HCT116 (cell line): ENCODE data around the gene CREBBP. TPM values are rescaled to one million over a fixed set of nuclear protein-coding genes. Genes with fewer than 3 reads are reported as not detected.

Source experiments
- ATAC-seq: fragments of 200-7000 bp; cut with Tn5 transposase; 2 replicates; pipeline ENCODE4 v1.9.1; 2020; ENCODE audit warnings: mild to moderate bottlenecking, moderate library complexity
- BruUV-seq: library from RNA; stranded (reverse); fragments of 400-500 nt; replicated peaks from 2 replicates; lab custom pipeline; 2021; lab: Mats Ljungman, UMichigan
- CTCF ChIA-PET: fragments of 300-600 bp; sonication (Branson Sonifier 250); formaldehyde crosslinking; loops from one replicate; lab custom pipeline; 2021; ENCODE audit warnings: antibody characterized with exemption; lab: Charles Lee
- POLR2A ChIA-PET: fragments of 300-600, 350-600 bp; sonication (Branson Sonifier 250); formaldehyde crosslinking; loops from one replicate; lab custom pipeline; 2021; ENCODE audit warnings: antibody characterized with exemption; lab: Charles Lee
- RAD21 ChIA-PET, 2 experiments: fragments of 300-600 bp; sonication (Branson Sonifier 250); formaldehyde crosslinking; loops; one replicate each; lab custom pipeline; 2023; ENCODE audit warnings: low total read pairs in 2 of 2; ENCODE audit not compliant: uncharacterized antibody in 2 of 2, unreplicated experiment in 2 of 2, low non-redundant PET in 1 of 2; lab: Charles Lee
- DNase-seq: peaks from one replicate; pipeline ENCODE4 v3.0.0-alpha.2; 2010; ENCODE audit warnings: low read depth, low spot score
- H2AFZ ChIP-seq: fragments of 200-600 bp; shearing (Covaris generic), sonication (generic); 2 replicates; pipeline ENCODE4 v1.6.1; 2017; ENCODE audit warnings: low read depth, mixed run types, mixed read lengths, antibody characterized with exemption, low read length; ENCODE audit not compliant: poor library complexity, severe bottlenecking
- H3K27ac ChIP-seq: 2 replicates; pipeline ENCODE4 v1.5.1; 2012; ENCODE audit warnings: low read depth, low read length
- H3K27me3 ChIP-seq: fragments of 200-600 bp; sonication (generic); 2 replicates; pipeline ENCODE4 v1.6.1; 2016; ENCODE audit warnings: mixed run types, low read length, mixed read lengths; ENCODE audit not compliant: insufficient read depth
- H3K36me3 ChIP-seq, 2 experiments: fragments of 200-500 bp in 1 of 2; fragments of 200-600 bp in 1 of 2; sonication (Bioruptor generic) in 1 of 2; sonication (generic) in 1 of 2; 2 replicates each; pipeline versions ENCODE4 v1.5.1 to v1.6.1; 2014 to 2016; ENCODE audit warnings: low read length in 2 of 2, inconsistent platforms in 1 of 2, mixed read lengths in 1 of 2, mixed run types in 1 of 2; ENCODE audit not compliant: insufficient read depth in 2 of 2, control insufficient read depth in 1 of 2
- H3K4me1 ChIP-seq, 2 experiments: fragments of 200-600 bp in 1 of 2; sonication (generic) in 1 of 2; 2 replicates each; pipeline versions ENCODE4 v1.5.1 to v1.6.1; 2012 to 2017; ENCODE audit warnings: low read length in 2 of 2, inconsistent platforms in 1 of 2, mild to moderate bottlenecking in 1 of 2, mixed read lengths in 1 of 2, mixed run types in 1 of 2, moderate library complexity in 1 of 2; ENCODE audit not compliant: insufficient read depth in 2 of 2, control insufficient read depth in 1 of 2
- H3K4me2 ChIP-seq: fragments of 200-600 bp; sonication (generic); 2 replicates; pipeline ENCODE4 v1.6.1; 2017; ENCODE audit warnings: mixed run types, low read length, mixed read lengths
- H3K4me3 ChIP-seq, 2 experiments: fragments of 200-600 bp in 1 of 2; sonication (generic) in 1 of 2; replicated peaks in 1 of 2; 2 replicates each; pipeline ENCODE4 v1.5.1; 2011 to 2016; ENCODE audit warnings: low read length in 2 of 2, control low read depth in 1 of 2, low read depth in 1 of 2, mild to moderate bottlenecking in 1 of 2, mixed read lengths in 1 of 2, mixed run types in 1 of 2
- H3K79me2 ChIP-seq: fragments of 200-600 bp; sonication (generic); 2 replicates; pipeline ENCODE4 v1.6.1; 2017; ENCODE audit warnings: mild to moderate bottlenecking, mixed run types, low read length, moderate library complexity, mixed read lengths; ENCODE audit not compliant: insufficient read depth
- H3K9ac ChIP-seq: fragments of 200-600 bp; sonication (generic); 2 replicates; pipeline ENCODE4 v1.6.1; 2016; ENCODE audit warnings: low read length, mixed read lengths
- H3K9me2 ChIP-seq: fragments of 200-600 bp; sonication (generic), shearing (Covaris generic); 2 replicates; pipeline ENCODE4 v1.6.1; 2017; ENCODE audit warnings: mixed run types, mild to moderate bottlenecking, moderate library complexity; ENCODE audit not compliant: insufficient read depth
- H3K9me3 ChIP-seq, 2 experiments: fragments of 200-500 bp in 1 of 2; fragments of 200-600 bp in 1 of 2; sonication (Bioruptor generic) in 1 of 2; sonication (generic) in 1 of 2; 2 replicates each; pipeline ENCODE4 v1.6.1; 2014 to 2017; ENCODE audit warnings: low read length in 2 of 2, mixed read lengths in 2 of 2, inconsistent platforms in 1 of 2, low read depth in 1 of 2, mild to moderate bottlenecking in 1 of 2, mixed run types in 1 of 2, moderate library complexity in 1 of 2; ENCODE audit not compliant: control insufficient read depth in 1 of 2, insufficient read depth in 1 of 2
- H4K20me1 ChIP-seq: fragments of 200-600 bp; sonication (generic), shearing (Covaris generic); 2 replicates; pipeline ENCODE4 v1.6.1; 2017; ENCODE audit warnings: mixed run types, mild to moderate bottlenecking, moderate library complexity; ENCODE audit not compliant: insufficient read depth
- ELF1 ChIP-seq: IDR thresholded peaks from 2 replicates; pipeline ENCODE4 v1.6.1; 2012; ENCODE audit warnings: low read depth, borderline replicate concordance
- EZH2phosphoT487 ChIP-seq: fragments of 200-600 bp; IDR thresholded peaks from 2 replicates; pipeline ENCODE4 v1.6.1; 2018; ENCODE audit warnings: antibody characterized with exemption, borderline replicate concordance
- JUND ChIP-seq: IDR thresholded peaks from 2 replicates; pipeline ENCODE4 v1.6.1; 2012
- MAX ChIP-seq: IDR thresholded peaks from 2 replicates; pipeline ENCODE4 v1.6.1; 2012
- POLR2A ChIP-seq: IDR thresholded peaks from 2 replicates; pipeline ENCODE4 v1.7.0; 2011; ENCODE audit warnings: borderline replicate concordance; ENCODE audit not compliant: insufficient read depth, insufficient read length; ENCODE audit errors: extremely low read depth
- POLR2AphosphoS5 ChIP-seq: IDR thresholded peaks from 2 replicates; pipeline ENCODE4 v1.6.1; 2011; ENCODE audit warnings: mild to moderate bottlenecking, low read depth, low read length, moderate library complexity
- RAD21 ChIP-seq: IDR thresholded peaks from 2 replicates; pipeline ENCODE4 v1.6.1; 2012; ENCODE audit warnings: low read depth, mild to moderate bottlenecking
- REST ChIP-seq: IDR thresholded peaks from 2 replicates; pipeline ENCODE4 v1.6.1; 2012; ENCODE audit warnings: low read depth
- SIN3A ChIP-seq: IDR thresholded peaks from 2 replicates; pipeline ENCODE4 v1.6.1; 2012; ENCODE audit warnings: low read depth
- SP1 ChIP-seq: IDR thresholded peaks from 2 replicates; pipeline ENCODE4 v1.6.1; 2012; ENCODE audit warnings: low read depth
- SRF ChIP-seq: IDR thresholded peaks from 2 replicates; pipeline ENCODE4 v1.6.1; 2012; ENCODE audit warnings: low read depth
- TCF7L2 ChIP-seq: IDR thresholded peaks from 2 replicates; pipeline ENCODE4 v1.7.0; 2011; ENCODE audit warnings: borderline replicate concordance, inconsistent platforms; ENCODE audit not compliant: insufficient read depth, insufficient read length; ENCODE audit errors: extremely low read depth
- ZBTB33 ChIP-seq: IDR thresholded peaks from 2 replicates; pipeline ENCODE4 v1.6.1; 2011; ENCODE audit warnings: mild to moderate bottlenecking, low read length, moderate library complexity; ENCODE audit not compliant: insufficient replicate concordance; ENCODE audit errors: extremely low read depth
- ZFX ChIP-seq: fragments of 450-650 bp; IDR thresholded peaks from 2 replicates; pipeline ENCODE4 v1.6.1; 2017
- ZNF274 ChIP-seq: fragments of 200-500 bp; sonication (Bioruptor generic); IDR thresholded peaks from 2 replicates; pipeline ENCODE4 v1.6.1; 2014; ENCODE audit warnings: mild to moderate bottlenecking, low read depth, low read length, inconsistent platforms
- intact Hi-C: fragments of 100-400 bp; cut with micrococcal nuclease; formaldehyde crosslinking; loops from 2 replicates; pipeline ENCODE4 v1.10.0; 2022
- total RNA-seq: library from RNA; stranded (reverse); gene quantifications from one replicate; pipeline ENCODE4 v1.2.1, GENCODE V29; 2021; ENCODE audit not compliant: unreplicated experiment

Gene CREBBP
- total RNA-seq, 1 experiment from 2014 or later = 42.7 TPM

GRCh38 chr16:3920206-3920605 is 39.7 kb upstream of the CREBBP start (continued):
- TF ChIP-seq REST (no peak), POLR2AphosphoS5 (no peak), TCF7L2 (no peak), POLR2A (no peak)
- TF ChIP-seq, all 23 proteins: peak for 0

GRCh38 chr16:3919413-3919812 is 38.9 kb upstream of the CREBBP start:
- Histone ChIP-seq H4K20me1 (no peaks in the 10 kb centered on the region), H3K36me3 (no peaks in the 10 kb centered on the region), H3K9ac (no peak overlapping the region), H3K79me2 (no peaks in the 10 kb centered on the region), H3K27me3 (no peaks in the 10 kb centered on the region), H3K4me1 (no peaks in the 10 kb centered on the region), H3K9me2 (no peaks in the 10 kb centered on the region), H3K4me3 (no peak overlapping the region), H3K27ac (no peak overlapping the region), H3K9me3 (peaks cover 7 to 17% of the 10 kb centered on the region in 2 experiments; a peak in 2 of 4 replicates), H3K4me2 (no peak overlapping the region), H2AFZ (no peak overlapping the region)
- ATAC-seq (no peak), DNase-seq (no peak)
- RAD21 ChIA-PET = no interaction called here
- POLR2A ChIA-PET = no interaction called here
- intact Hi-C loops = no loop called here
- no TSS peak for BruUV-seq
- CTCF ChIA-PET = no interaction called here
- TF ChIP-seq JUND (no peak), SIN3A (no peak), POLR2AphosphoS5 (no peak), RAD21 (no peak), ZFX (no peak), ZNF274 (no peak), ZBTB33 (no peak), SRF (no peak), SP1 (no peak), EZH2phosphoT487 (no peak), MAX (no peak), ELF1 (no peak)
